Activated CD4-positive, alpha-beta T cell treated with anti-CD3 and anti-CD28 coated beads, Interleukin-2, amount 50 U/mL, for 4 hours (primary cell): ENCODE measurements around the gene GPATCH1.
"Not testable (repeated sequence)": the region's sequence is repeated elsewhere in the genome, so short reads cannot be mapped to it uniquely, and the experiment has no call there.

Experiments
- DNase-seq, 2 experiments: peaks; one replicate each; pipeline ENCODE4 v3.0.0-alpha.2; 2020

Gene GPATCH1

GRCh38 chr19:33080761-33081681 lies at the start of gene GPATCH1:
GPATCH1 (plus strand) TSS chr19:33081181; CDS start chr19:33081194, 13 bp downstream.
- DNase-seq, result peak; percentile 75 to 76

DNA sequence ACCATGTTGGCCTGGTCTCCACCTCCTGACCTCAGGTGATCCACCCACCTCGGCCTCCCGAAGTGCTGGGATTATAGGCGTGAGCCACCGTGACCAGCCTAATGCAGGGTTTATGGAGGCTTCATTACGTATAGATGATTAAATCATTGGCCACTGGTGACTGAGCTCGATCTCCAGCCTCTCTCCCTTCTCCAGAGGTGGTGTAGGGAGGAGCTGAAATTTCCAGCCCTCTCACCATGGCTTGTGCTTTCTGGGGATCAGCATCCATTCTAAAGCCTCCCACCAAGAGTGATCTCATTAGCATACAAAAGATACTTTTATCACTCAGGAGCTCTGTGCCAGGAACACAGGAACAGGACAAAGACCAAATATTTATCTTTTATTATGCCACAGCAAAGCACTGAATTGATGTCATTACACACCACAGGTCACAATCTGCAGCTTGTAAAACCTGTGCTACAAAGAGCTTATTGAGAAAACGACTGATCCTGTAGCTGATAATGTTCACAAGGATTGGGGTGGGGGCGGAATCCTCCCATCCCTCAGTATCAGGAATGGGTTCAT lies 48.7 kb upstream of the GPATCH1 start:
- no peak for DNase-seq

GRCh38 chr19:33035461-33035860 lies 45.5 kb upstream of the GPATCH1 start:
- no peak for DNase-seq

GRCh38 chr19:33036370-33037167 lies 44.4 kb upstream of the GPATCH1 start:
- DNase-seq, result not testable (repeated sequence)

- DNase-seq, result not testable (repeated sequence)
Measured at GRCh38 chr19:33037168-33038025, 43.6 kb upstream of the GPATCH1 start.

DNA sequence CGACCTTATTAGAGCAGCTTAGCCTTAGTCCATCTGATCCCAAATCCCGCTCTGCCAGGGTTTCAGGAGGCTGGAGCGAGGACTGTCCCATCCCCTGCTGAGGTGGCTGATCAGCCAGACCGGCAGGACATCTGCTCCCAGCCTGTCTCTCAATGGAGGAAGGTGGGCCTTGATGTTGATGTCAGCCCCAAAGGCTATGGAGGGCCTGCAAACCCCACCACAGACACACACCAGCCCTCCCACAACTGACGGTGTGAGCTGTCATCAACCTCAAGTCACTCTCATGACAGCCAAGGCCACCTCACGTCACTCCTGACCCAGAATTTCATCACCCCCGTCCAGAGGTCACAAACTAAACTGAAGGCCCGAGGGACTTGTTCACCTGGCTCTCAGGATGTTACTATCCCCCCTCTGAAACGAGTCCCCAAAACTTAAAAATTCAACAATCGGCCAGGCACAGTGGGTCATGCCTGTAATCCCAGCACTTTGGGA lies 41.8 kb upstream of the GPATCH1 start:
- no peak for DNase-seq

GRCh38 chr19:33039815-33040214 lies 41.2 kb upstream of the GPATCH1 start:
- DNase-seq, result no peak

DNA sequence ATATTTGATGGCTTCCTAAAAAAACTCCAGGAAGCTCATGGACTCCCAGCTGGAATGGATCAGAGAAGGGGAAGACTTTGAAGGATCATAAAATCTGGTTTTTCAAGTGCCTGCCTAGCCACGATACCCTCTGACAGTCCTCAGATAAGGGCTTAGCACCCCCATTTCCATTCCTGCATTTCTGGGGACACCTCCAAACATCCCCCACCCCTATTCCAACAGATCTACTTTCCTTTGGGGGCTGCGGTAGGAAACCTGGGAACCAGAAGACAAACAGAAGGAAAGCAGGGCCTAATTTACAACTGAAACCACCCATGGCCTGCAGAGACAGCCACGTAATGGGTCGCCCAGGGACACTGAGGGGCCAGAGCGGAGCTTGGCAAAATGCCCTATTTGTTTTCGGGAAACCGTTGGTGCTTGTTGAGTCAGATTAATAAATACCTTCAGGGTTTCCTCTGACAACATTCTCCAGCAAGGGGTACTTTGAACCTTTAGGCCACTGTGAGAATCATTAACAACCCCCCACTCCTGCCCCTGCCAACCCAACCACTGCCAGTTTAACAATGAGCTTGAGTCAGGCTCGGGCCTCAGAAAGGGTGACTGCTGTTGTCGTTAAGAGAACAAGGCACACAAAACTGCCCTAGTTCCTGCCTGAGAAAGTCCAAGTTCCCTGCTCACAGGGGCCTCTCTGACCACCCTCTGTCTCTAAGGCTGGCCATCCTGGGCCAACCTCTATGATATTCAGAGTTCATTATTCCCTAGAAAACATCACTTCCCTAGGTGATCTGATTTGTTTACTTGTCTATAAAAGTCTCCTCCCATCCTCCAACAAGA lies 39.8 kb upstream of the GPATCH1 start:
- DNase-seq, result no peak

DNA sequence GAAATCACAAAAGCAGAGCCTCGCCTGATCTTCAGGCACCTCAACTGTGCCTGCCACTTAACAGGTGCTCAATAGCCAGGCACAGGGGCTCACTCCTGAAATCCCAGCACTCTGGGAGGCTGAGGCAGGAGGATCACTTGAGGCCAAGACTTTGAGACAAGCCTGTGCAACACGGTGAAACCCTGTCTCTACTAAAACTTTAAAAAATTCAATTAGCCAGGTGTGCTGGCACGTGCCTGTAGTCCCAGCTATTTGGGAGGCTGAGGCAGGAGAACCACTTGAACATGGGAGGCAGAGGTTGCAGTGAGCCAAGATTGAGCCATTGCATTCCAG lies 39.2 kb upstream of the GPATCH1 start:
- not testable (repeated sequence) for DNase-seq

DNA sequence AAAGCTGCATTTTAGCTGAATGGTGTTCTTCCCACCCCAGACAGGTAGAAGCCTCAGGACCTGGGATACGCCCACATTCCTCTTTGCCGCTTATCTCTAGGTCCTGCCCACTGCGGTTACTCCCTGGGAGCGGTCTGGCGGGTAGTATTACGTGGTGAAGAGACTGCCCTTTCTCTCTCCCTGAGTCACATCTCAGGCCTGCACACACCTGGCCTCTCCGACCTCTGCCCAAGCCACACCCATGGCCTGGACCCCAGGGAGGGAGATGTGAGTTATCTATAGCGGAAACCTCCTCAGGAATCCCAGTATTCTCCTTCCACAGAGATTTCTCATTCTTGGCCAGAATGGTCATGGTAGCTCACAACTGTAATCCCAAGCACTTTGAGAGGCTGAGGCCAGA lies 33.6 kb upstream of the GPATCH1 start:
- DNase-seq, result no peak

- DNase-seq, result no peak
Measured at GRCh38 chr19:33048806-33049676, 31.9 kb upstream of the GPATCH1 start.

GRCh38 chr19:33050110-33050509 lies 30.9 kb upstream of the GPATCH1 start:
- DNase-seq, result no peak

DNA sequence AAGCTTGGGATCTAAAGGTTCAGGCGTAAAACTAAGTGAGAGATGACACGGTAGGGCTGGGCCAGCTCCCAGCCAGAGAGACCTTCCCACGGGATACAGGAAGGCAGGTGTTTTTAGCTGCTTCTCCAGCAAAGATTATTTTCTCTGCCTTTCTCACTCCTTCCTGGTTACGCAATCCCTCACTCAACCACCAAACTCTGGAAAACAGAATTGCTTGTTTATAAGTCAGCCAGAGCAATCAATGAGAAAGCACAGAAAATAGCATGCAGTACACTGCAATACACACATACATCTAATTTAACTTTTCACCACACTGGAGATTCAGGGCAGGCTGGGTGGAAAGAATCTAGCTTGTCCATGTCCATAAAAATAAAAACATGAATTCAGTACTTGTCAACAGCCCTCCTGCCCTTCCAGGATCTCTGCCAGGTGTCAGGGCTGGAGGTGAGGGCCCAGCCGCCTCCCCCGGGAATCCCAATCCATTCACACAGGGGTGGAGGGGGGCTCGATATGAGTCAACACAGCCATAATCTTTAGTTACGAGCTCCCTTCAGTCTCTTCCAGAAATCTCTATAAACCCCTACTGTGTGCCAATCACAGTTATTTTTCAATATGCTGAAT lies 28.5 kb upstream of the GPATCH1 start:
- no peak for DNase-seq

DNA sequence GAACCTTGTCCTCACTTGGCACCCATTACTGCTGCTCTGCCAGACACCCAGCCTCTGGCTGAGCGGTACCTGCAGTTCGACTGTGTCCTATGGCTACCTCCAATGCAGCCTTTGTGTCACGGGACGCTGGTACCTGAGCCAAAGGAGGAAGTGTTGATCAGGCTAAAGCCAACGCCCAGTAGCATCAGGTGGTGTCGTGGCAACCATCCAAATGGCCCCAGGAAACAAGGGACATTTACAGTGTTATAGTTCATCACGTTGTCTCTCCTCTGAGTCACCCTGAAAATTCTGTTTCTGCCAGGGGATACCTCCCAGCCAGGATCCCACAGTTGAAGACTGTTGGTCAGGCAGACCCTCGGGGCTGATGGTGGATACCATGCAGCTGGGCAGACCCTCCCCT lies 26.4 kb upstream of the GPATCH1 start:
- no peak for DNase-seq

DNA sequence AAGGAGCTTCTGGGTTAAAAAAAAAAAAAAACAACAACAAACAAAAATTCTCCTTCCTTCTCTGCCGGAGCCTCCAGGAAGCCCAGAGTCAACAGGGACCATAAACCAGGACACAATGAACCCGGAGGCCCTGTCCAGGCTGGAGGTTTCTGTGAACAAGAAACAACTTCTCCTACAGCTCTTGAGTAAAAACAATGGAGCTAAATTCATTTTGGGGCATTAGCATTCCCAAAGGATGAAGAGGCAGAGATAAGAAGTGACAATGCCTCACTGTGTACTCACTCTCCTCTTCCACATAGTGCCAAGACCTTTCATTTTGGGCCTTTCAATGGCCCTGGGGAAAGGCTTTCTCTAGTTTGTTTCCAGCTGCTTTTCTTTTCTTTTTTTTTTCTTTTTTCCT lies 25.3 kb upstream of the GPATCH1 start:
- no peak for DNase-seq

GRCh38 chr19:33060586-33060985 lies 20.4 kb upstream of the GPATCH1 start:
- DNase-seq, result no peak

GRCh38 chr19:33062902-33063301 lies 18.1 kb upstream of the GPATCH1 start:
- no peak for DNase-seq

DNA sequence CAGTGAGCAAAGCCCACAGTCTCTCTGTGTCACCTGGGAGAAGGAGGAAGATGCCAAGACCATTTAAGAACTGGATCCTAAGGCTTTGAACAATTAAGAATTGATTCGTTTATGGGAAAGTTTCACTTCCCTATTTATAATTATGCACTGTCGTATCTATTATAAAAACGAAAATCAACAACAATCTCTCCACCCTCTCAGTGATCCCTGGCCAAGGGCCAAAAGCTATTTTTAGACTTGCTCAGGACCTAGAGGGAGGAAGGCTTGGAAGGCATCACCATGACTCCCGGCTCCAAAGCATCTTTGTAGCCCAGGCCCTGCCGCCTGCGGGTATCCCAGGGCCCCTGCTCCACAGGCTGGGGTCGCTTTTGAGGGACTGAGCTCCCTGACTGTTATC lies 17.6 kb upstream of the GPATCH1 start:
- no peak for DNase-seq

GRCh38 chr19:33063753-33064457 lies 17.1 kb upstream of the GPATCH1 start:
- DNase-seq, result no peak

GRCh38 chr19:33064458-33064791 lies 16.6 kb upstream of the GPATCH1 start:
- peak; percentile 8 to 12 for DNase-seq
